ENCODE measurements around the gene LRRC9.
"Not testable (repeated sequence)": the region's sequence is repeated elsewhere in the genome, so short reads cannot be mapped to it uniquely, and the experiment has no call there.

The LRRC9 gene

GRCh38 chr14:60067882-60068281, 147.9 kb downstream of the LRRC9 start:
- DNase-seq, result no peak

DNA sequence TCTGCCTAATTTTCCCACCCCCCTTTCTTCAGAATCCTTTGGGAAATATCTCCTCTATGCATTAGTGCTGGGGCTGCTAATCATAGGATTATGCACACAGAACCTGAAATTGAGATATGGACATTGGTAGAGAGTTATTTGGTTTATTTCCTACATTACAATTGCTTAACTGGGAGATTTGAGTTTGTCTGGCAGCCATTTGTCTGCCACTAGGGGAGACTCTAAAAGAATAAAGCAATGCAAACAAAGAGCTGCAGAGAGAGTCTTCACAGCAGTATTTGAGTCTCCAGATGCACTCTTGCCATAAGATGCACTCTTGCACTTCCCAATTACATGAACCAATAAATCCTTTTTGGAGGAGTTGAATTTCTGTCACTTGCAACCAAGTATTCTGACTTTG, 159.8 kb downstream of the LRRC9 start:
- DNase-seq, result no peak

GRCh38 chr14:60085085-60085484, 165.1 kb downstream of the LRRC9 start:
- no peak for DNase-seq

DNA sequence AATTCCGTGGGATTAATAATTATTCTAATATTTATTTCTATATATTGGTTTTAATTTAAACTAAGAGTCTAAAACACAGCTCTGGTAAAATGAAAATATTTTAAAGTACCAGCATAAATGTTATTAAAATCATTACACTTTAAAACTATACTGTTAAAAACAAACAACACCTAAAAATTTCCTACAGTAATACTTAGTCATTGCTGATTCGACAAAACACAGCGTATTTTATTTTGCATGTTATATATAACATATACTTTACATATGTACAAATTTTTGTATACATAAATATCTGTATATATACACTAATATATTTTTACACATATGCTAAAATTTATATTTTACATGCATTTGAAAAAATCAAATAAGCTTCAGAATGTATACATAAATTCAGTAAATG, 165.7 kb downstream of the LRRC9 start:
- no peak for DNase-seq

DNA sequence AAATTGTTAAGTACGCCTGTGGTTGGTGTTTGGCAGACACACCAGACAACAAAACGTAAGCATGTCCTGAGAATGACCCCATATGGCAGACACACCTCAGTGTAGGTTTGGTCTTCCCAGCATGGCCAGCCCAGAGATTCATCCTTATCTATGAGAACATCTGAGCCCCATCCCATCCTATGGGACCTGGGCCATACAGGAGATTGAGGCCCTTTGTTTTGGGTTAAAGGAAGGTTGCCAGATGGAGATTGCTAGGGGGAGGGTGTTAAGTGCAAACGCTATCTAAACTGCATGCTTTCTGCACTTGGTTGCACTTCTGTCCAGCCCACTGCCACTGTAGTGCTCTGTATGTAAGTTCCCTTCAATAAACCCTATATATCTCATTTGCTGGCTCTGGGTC, 167.7 kb downstream of the LRRC9 start:
- no peak for DNase-seq

DNA sequence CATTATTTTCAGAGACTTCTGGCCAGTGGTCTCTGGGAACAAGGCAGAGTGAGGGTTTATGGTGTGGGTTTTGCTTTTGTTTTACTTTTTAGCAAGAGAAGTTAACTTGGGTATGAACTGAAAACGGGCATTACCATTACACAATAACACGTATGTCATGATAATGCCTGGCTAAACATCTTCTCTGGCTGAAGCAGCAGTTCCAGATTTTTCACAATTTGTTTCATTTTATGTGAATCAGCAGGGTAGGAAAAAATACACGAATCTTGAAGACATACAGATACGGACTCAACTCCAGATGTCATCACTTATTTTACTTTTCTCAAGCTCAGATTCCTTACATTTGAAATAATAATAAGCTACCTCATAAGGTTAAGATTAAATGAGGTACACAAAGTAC, 169.3 kb downstream of the LRRC9 start:
- DNase-seq, result no peak

- DNase-seq, result peak; percentile 18
These were observed 171.0 kb downstream of the LRRC9 start for GRCh38 chr14:60090864-60091519.

DNA sequence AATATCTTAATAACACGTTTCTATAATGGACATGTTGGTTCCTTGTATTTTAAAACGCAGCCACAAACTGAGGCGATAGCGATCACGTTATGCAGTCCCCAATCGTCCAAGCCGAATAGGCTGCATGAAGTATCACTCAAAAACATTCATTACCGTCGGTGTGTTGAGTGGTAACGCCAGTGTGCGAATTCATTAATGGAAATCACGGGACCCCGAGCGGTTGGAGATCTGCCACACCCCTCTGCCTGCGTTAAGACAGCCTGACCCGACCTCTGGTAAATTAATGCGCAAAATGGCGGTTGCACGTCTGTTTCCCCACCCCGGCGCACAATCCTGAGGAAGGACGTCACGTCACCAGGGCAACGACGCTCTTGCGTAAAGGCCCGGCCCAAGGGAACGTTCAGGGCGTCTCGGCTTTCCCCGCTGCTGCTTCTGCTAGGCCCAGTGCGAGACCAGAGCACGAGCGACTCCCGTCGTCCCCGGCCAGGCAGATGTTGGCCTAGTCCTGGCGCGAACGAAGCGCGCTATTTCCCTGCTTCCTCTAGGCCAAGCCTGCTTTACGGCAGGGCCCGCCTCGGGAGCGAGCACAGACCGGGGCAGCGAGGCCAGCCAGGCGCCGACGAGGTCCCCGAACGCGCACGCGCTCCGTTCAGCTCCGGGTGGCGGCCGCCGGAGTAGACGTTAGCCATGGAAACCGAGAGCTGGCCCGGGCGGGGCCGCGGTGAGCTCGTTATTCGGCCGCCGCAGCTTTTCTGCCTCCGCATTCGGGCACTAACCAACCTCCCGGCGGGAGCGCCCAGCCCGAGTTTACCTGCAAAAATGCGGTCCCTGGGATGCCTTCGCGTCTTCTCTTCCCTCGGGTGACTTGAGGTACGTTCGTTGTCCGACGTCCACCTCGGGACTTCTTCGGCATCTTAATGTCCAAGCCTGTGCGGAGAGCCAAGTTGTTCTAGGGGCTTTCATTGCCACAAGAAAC, 171.9 kb downstream of the LRRC9 start, which contains the start of gene PCNX4:
PCNX4 (plus strand) TSS at position 374 of the 976 bp plus-strand sequence. CDS start 15,716 bp downstream, outside the sequence.
- DNase-seq, result peak; percentile 91

DNA sequence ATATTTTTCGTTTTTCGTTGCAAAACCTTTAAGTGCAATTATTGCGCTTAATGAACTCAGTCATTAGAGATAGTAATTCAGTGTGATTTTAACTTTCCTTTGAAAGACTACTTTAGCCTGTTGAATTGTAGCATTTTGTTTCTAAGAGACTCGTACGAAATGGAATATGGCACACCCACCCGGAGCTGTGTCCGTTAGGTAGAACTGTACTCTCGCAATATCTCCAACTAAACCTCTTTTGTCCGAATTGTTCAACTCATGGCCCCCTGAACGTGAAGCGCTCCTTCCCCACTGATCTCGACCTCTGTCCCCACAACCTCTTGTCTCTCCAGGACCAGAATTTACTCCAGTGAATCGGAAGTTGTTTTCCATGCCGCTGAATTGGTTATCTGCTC, 172.6 kb downstream of the LRRC9 start:
- DNase-seq, result no peak

- no peak for DNase-seq
These were observed 173.1 kb downstream of the LRRC9 start for GRCh38 chr14:60093080-60093479.

- DNase-seq, result no peak
These were observed 173.7 kb downstream of the LRRC9 start for GRCh38 chr14:60093606-60094005.

GRCh38 chr14:60094306-60094897, 174.5 kb downstream of the LRRC9 start:
- no peak for DNase-seq

- no peak for DNase-seq
These were observed 175.3 kb downstream of the LRRC9 start for GRCh38 chr14:60095231-60095630.

- no peak for DNase-seq
These were observed 176.0 kb downstream of the LRRC9 start for GRCh38 chr14:60095781-60096450.

GRCh38 chr14:60097974-60098373, 178.0 kb downstream of the LRRC9 start:
- DNase-seq, result no peak

DNA sequence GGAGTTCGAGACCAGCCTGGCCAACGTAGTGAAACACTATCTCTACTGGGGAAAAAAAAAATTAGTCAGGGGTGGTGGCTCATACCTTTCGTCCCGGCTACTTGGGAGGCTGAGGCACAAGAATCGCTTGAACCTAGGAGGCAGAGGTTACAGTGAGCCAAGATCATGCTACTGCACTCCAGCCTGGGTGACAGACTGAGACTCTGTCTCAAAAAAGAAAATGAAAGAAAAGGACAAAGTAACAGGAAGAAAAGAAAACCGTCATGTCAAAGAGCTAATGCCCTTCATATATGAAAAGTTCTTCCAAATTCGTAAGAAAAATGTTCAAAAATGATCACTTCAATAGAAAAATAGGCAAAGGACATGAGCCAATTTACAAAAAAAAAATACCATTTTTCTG, 179.9 kb downstream of the LRRC9 start:
- DNase-seq, result not testable (repeated sequence)

DNA sequence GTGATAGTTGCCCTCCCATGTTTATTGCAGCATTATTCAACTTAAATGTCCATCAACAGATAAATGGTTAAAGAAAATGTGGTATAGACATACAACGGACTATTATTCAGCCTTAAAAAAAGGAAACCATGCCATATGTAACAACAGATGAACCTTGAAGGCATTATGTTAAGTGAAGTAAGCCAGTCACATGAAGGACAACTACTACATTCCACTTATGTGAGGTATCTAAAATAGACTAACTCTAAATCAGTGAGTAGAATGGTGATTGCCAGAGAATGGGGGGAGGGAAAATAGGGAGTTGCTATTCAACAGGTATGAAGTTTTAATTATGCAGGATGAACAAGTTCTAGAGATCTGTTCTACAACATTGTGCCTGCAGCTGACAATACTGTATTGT, 181.8 kb downstream of the LRRC9 start:
- DNase-seq, result no peak

DNA sequence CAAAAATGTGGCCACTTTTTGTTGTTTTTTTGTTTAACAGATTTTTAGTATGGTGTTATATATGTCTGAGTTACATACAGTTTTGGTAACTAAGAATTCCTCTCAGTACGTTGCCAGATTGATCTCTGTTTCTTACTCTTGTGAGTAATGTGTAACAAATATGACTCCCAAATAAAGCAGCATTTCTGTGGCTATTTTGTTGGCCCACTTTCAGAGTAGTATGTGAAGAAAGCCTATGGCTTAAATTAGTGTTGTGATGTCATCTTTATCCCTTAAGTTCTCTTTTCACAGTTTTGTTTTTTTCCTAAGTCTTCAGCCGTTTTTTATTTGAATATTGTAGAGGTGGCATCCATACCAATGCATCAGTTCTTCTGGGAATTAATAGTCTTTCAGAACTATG, 182.4 kb downstream of the LRRC9 start:
- no peak for DNase-seq

GRCh38 chr14:60106339-60106738, 186.4 kb downstream of the LRRC9 start:
- no peak for DNase-seq

DNA sequence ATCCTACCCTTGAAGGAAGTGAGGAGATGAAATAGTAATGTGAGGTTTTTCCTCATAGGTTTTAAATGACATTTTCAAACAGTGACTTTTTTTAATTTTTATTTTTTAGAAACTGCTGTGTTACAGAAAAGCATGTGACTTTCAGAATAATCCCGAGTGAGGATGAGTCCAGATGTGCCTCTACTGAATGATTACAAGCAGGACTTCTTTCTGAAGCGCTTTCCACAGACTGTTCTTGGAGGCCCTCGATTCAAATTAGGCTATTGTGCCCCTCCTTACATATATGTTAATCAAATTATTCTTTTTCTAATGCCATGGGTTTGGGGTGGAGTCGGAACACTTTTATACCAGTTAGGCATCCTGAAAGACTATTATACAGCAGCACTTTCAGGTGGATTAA, 187.5 kb downstream of the LRRC9 start:
- no peak for DNase-seq

DNA sequence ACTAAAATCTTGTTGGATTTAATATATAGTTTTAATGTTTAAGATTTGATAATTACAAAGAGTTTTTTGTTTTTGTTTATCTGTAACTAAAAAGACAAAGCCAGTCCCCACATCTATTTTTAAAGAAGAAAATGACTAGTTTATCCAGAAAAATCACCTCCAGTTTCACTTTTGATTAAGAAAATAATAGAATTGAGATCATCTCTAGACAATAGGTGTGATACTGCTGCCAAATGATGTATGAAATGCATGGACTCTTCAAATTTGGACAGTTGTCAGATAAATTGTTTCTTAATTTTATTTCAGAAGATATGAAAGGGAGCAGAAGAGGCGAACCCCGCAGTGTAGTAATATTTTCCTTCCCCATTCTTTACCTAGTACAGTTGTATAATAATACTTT, 191.8 kb downstream of the LRRC9 start:
- no peak for DNase-seq

Data from NCI-H774 (cell line).